Osteocyte (in vitro differentiated cells): ENCODE data around the gene CHEK2. TPM values are rescaled to one million over a fixed set of nuclear protein-coding genes. Genes with fewer than 3 reads are reported as not detected.

ENCODE experiments used
- DNase-seq: peaks from one replicate; pipeline ENCODE4 v3.0.0; 2021; ENCODE audit warnings: mixed read lengths; ENCODE audit not compliant: unreplicated experiment; ENCODE audit errors: extremely low spot score
- H3K27ac Mint-ChIP-seq: one replicate; pipeline ENCODE4 v1.8.0; 2021; ENCODE audit warnings: mild to moderate bottlenecking, mixed read lengths; ENCODE audit not compliant: unreplicated experiment
- H3K27me3 Mint-ChIP-seq: one replicate; pipeline ENCODE4 v1.8.0; 2021; ENCODE audit warnings: mixed read lengths; ENCODE audit not compliant: unreplicated experiment
- H3K36me3 Mint-ChIP-seq: one replicate; pipeline ENCODE4 v1.8.0; 2021; ENCODE audit warnings: mixed read lengths; ENCODE audit not compliant: unreplicated experiment
- H3K4me1 Mint-ChIP-seq: one replicate; pipeline ENCODE4 v1.8.0; 2021; ENCODE audit warnings: mixed read lengths; ENCODE audit not compliant: unreplicated experiment
- H3K4me3 Mint-ChIP-seq: one replicate; pipeline ENCODE4 v1.8.0; 2021; ENCODE audit warnings: mild to moderate bottlenecking, moderate library complexity, mixed read lengths; ENCODE audit not compliant: unreplicated experiment
- H3K9me3 Mint-ChIP-seq: one replicate; pipeline ENCODE4 v1.8.0; 2021; ENCODE audit warnings: mixed read lengths; ENCODE audit not compliant: unreplicated experiment
- CTCF ChIP-seq: fragments of 200-600 bp; sonication (generic); IDR thresholded peaks from 2 replicates; pipeline ENCODE4 v1.5.0; 2021; ENCODE audit warnings: antibody characterized with exemption, mild to moderate bottlenecking, moderate library complexity
- total RNA-seq: library from RNA; stranded (reverse); gene quantifications from 2 replicates; pipeline ENCODE4 v1.2.1, GENCODE V29; 2021

The CHEK2 gene
- total RNA-seq, 1 donor from 2014 or later, result 9.9 TPM

DNA sequence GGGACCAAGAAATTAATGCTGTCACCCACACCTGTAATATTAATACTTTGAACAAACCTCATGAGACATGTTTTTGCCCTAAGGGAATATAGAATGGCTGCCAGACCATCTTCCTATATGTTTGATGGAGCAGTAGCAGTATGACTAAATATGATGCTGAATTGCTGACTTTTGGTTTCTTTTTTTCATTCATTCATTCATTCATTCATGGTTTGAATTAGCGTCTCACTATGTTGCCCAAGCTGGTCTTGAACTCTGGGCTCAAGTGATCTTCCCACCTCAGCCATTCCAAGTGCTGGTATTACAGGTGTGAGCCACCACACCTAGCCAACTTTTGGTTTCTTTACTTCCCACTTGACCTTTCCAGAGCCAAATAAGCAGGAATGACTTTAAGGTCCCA lies 38.7 kb upstream of the CHEK2 start:
- H3K36me3 Mint-ChIP-seq, result peaks cover 20% of the 10 kb centered on the region
- H3K4me3 Mint-ChIP-seq, result no peak overlapping the region
- H3K27ac Mint-ChIP-seq, result no peak overlapping the region
- no peak for DNase-seq
- no peaks in the 10 kb centered on the region for H3K9me3 Mint-ChIP-seq
- no peak for TF ChIP-seq CTCF
- peaks cover 3% of the 10 kb centered on the region for H3K4me1 Mint-ChIP-seq
- H3K27me3 Mint-ChIP-seq, result no peaks in the 10 kb centered on the region

DNA sequence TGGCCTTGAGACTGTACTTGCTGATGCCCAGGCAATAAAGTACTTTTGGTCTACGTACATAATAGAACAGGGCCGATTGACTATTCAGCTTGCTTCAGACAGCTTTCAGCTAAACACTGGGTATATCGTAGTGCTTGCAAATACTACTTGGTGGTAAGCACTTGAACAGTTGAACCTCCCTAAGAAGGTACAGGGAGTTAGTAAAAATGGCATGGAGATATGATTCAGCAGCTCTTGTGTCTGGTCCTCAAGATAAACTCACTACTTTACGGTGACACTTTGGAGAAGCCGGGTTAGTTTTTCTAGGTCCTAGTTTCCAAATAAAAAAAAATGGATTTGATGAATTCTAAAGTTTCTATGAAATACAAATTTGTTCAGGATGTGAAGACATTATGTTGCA lies 38.2 kb upstream of the CHEK2 start:
- Mint-ChIP-seq H3K36me3 (peaks cover 18% of the 10 kb centered on the region), H3K4me3 (no peak overlapping the region), H3K4me1 (peaks cover 4% of the 10 kb centered on the region), H3K27me3 (no peaks in the 10 kb centered on the region), H3K27ac (no peak overlapping the region), H3K9me3 (no peaks in the 10 kb centered on the region)
- no peak for DNase-seq
- TF ChIP-seq CTCF, result no peak

- Mint-ChIP-seq H3K9me3 (no peaks in the 10 kb centered on the region), H3K4me3 (peak overlapping the region; percentile 59), H3K27me3 (no peaks in the 10 kb centered on the region), H3K4me1 (peaks cover 20% of the 10 kb centered on the region), H3K36me3 (peaks cover 12% of the 10 kb centered on the region), H3K27ac (peak overlapping the region; percentile 4)
- no peak for DNase-seq
- TF ChIP-seq CTCF, result no peak
Measured at GRCh38 chr22:28774378-28774777, 32.8 kb upstream of the CHEK2 start.

GRCh38 chr22:28773461-28773867 lies 31.8 kb upstream of the CHEK2 start:
- DNase-seq, result no peak
- Mint-ChIP-seq H3K27ac (peak overlapping the region; percentile 93), H3K4me3 (peak overlapping the region; percentile 89), H3K27me3 (no peaks in the 10 kb centered on the region), H3K36me3 (peaks cover 11% of the 10 kb centered on the region), H3K4me1 (peaks cover 20% of the 10 kb centered on the region), H3K9me3 (no peaks in the 10 kb centered on the region)
- TF ChIP-seq CTCF, result no peak

DNA sequence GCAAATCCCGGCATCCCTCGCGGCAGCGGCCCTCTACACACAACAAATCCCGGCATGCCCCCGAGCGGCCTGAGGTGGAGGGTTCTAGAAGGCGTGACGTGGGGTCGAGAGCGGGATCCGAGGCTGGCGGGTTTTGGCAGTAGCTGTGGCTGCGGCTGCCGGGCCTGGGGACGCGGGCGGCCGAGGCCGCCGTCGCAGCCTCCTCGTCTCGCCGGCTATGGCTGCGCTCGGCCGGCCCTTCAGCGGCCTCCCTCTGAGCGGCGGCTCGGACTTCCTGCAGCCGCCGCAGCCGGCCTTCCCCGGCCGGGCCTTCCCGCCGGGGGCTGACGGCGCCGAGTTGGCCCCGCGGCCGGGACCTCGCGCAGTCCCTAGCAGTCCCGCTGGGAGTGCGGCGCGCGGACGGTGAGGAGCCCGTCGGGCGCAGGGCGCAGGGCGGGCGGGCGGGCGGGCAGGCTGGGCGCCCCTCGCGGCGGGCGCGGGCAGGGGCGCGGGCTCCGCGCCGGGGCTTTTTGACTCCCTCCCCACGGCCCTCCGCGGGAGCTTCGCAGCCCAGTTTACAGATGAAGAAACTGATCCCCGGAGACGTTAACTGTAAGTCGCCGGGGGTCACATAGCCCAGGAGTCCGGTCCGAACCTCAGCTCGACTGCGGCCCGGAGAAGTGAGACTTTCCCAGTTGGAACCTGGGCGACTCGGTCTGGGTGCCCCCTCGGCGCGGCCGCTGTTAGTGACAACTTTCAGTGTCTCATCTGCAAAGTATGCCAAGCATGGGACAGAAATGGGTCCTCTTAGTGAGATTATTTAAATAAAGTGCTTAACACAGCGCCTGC lies 31.2 kb upstream of the CHEK2 start, which contains the start of gene CCDC117:
Gene CCDC117 (plus strand): TSS at position 63 of the 828 bp plus-strand sequence. CDS start 155 bp downstream, at position 218.
- H3K4me1 Mint-ChIP-seq, result peaks cover 20% of the 10 kb centered on the region

More for the DNA sequence above, 31.2 kb upstream of the CHEK2 start, which contains the start of gene CCDC117:
- peak within 1 kb of the TSS; percentile 89 for H3K4me3 Mint-ChIP-seq
- no peaks in the 10 kb centered on the region for H3K9me3 Mint-ChIP-seq
- no peaks in the 10 kb centered on the region for H3K27me3 Mint-ChIP-seq
- peak; percentile 10 for TF ChIP-seq CTCF
- peaks cover 11% of the 10 kb centered on the region for H3K36me3 Mint-ChIP-seq
- peak within 1 kb of the TSS; percentile 93 for H3K27ac Mint-ChIP-seq
- peak; percentile 97 for DNase-seq
